Sigmoid colon (tissue), 4 donors: ENCODE measurements around the gene LAMP5.

Experiments
- CTCF ChIP-seq, 4 experiments: fragments of 450-650 bp in 3 of 4; fragments of 200-600 bp in 1 of 4; IDR thresholded peaks; one replicate each; pipeline ENCODE4 v1.5.1; 2016 to 2019; ENCODE audit warnings: antibody characterized with exemption in 4 of 4, mild to moderate bottlenecking in 3 of 4, moderate library complexity in 2 of 4
- EP300 ChIP-seq, 4 donors: sonication (generic); formaldehyde crosslinking; IDR thresholded peaks; one replicate each; pipeline ENCODE4 v1.6.1; 2017; ENCODE audit warnings: antibody characterized with exemption in 4 of 4
- POLR2A ChIP-seq, 2 donors: fragments of 450-650 bp; IDR thresholded peaks; one replicate each; pipeline ENCODE4 v1.6.1; 2016; ENCODE audit warnings: antibody characterized with exemption in 2 of 2, mild to moderate bottlenecking in 2 of 2, moderate library complexity in 2 of 2
- POLR2AphosphoS5 ChIP-seq, 4 donors: sonication (generic); formaldehyde crosslinking; IDR thresholded peaks; one replicate each; pipeline ENCODE4 v1.6.1; 2017; ENCODE audit warnings: antibody characterized with exemption in 4 of 4

- TF ChIP-seq CTCF (IDR thresholded peaks at IDR 0.05) = no peak
- TF ChIP-seq POLR2AphosphoS5 (IDR thresholded peaks at IDR 0.05) = no peak
- TF ChIP-seq EP300 (IDR thresholded peaks at IDR 0.05) = no peak
- TF ChIP-seq POLR2A (IDR thresholded peaks at IDR 0.05) = no peak
Observed at GRCh38 chr20:9555781-9556180, 41.4 kb downstream of the LAMP5 start.
